ENCODE results near the gene NFE2L1.

Gene NFE2L1

GRCh38 chr17:48046296-48046695 lies 1.9 kb upstream of the NFE2L1 start:
- Histone ChIP-seq H3K36me3 (replicated peaks; ENCODE audit: insufficient read depth, low read length) (no peaks in the 10 kb centered on the region), H3K9me2 (replicated peaks; ENCODE audit: insufficient read depth, low read length) (no peaks in the 10 kb centered on the region), H2AFZ (ENCODE audit: low read length) (no peak overlapping the region), H3K27me3 (replicated peaks; ENCODE audit: insufficient read depth, low read length) (no peaks in the 10 kb centered on the region), H3K4me2 (ENCODE audit: low read depth, low read length) (peak overlapping the region; percentile 87), H3K79me2 (ENCODE audit: low read length) (peaks cover 40% of the 10 kb centered on the region), H3K4me1 (ENCODE audit: low read length) (peaks cover 19% of the 10 kb centered on the region), H3K9ac (ENCODE audit: low read length) (no peak overlapping the region), H3K27ac (ENCODE audit: low read length) (no peak overlapping the region), H3F3A (ENCODE audit: insufficient read depth, low read length) (peaks cover 14% of the 10 kb centered on the region), H4K20me1 (ENCODE audit: insufficient read depth, low read length) (no peaks in the 10 kb centered on the region), H3K4me3 (ENCODE audit: low read length) (0 out of 2 replicates have a peak overlapping the region, but pooled peaks have one; percentile 88), H3K9me3 (replicated peaks; ENCODE audit: insufficient read depth, low read length) (no peaks in the 10 kb centered on the region)
- DNase-seq, result no peak
- TF ChIP-seq EZH2phosphoT487 (IDR thresholded peaks at IDR 0.05; ENCODE audit: low read length) (no peak), EZH2 (optimal IDR thresholded peaks at IDR 0.05; ENCODE audit: low read depth, low read length) (no peak), CTCF (IDR thresholded peaks at IDR 0.05; ENCODE audit: low read length) (no peak)

- H3K9me2 ChIP-seq (replicated peaks; ENCODE audit: insufficient read depth, low read length), result no peaks in the 10 kb centered on the region
- DNase-seq, result peak; percentile 8
- H3K4me2 ChIP-seq (ENCODE audit: low read depth, low read length), result peak overlapping the region; percentile 87
- TF ChIP-seq EZH2 (optimal IDR thresholded peaks at IDR 0.05; ENCODE audit: low read depth, low read length) (no peak), CTCF (IDR thresholded peaks at IDR 0.05; ENCODE audit: low read length) (no peak), EZH2phosphoT487 (IDR thresholded peaks at IDR 0.05; ENCODE audit: low read length) (no peak)
- peaks cover 18% of the 10 kb centered on the region for H3F3A ChIP-seq (ENCODE audit: insufficient read depth, low read length)
- peak overlapping the region; percentile 93 for H3K9ac ChIP-seq (ENCODE audit: low read length)
- no peaks in the 10 kb centered on the region for H3K9me3 ChIP-seq (replicated peaks; ENCODE audit: insufficient read depth, low read length)
- no peaks in the 10 kb centered on the region for H4K20me1 ChIP-seq (ENCODE audit: insufficient read depth, low read length)
- no peaks in the 10 kb centered on the region for H3K36me3 ChIP-seq (replicated peaks; ENCODE audit: insufficient read depth, low read length)
- peak overlapping the region; percentile 88 for H3K4me3 ChIP-seq (ENCODE audit: low read length)
- H2AFZ ChIP-seq (ENCODE audit: low read length), result peak overlapping the region; percentile 57
- H3K27ac ChIP-seq (ENCODE audit: low read length), result peak overlapping the region; percentile 83
- peaks cover 27% of the 10 kb centered on the region for H3K4me1 ChIP-seq (ENCODE audit: low read length)
- peaks cover 49% of the 10 kb centered on the region for H3K79me2 ChIP-seq (ENCODE audit: low read length)
- H3K27me3 ChIP-seq (replicated peaks; ENCODE audit: insufficient read depth, low read length), result no peaks in the 10 kb centered on the region
Measured at GRCh38 chr17:48047113-48047740, 932 bp upstream of the NFE2L1 start.

GRCh38 chr17:48048384-48049126 lies 396 bp downstream of the NFE2L1 start:
- H3K27me3 ChIP-seq (replicated peaks; ENCODE audit: insufficient read depth, low read length), result no peaks in the 10 kb centered on the region
- H3K9ac ChIP-seq (ENCODE audit: low read length), result peak overlapping the region; percentile 93
- peaks cover 18% of the 10 kb centered on the region for H3F3A ChIP-seq (ENCODE audit: insufficient read depth, low read length)
- peaks cover 40% of the 10 kb centered on the region for H3K4me1 ChIP-seq (ENCODE audit: low read length)
- H2AFZ ChIP-seq (ENCODE audit: low read length), result peak overlapping the region; percentile 65
- no peaks in the 10 kb centered on the region for H3K9me2 ChIP-seq (replicated peaks; ENCODE audit: insufficient read depth, low read length)
- H3K36me3 ChIP-seq (replicated peaks; ENCODE audit: insufficient read depth, low read length), result peaks cover 3% of the 10 kb centered on the region; the same call in 1 of the 2 replicates
- H3K79me2 ChIP-seq (ENCODE audit: low read length), result peaks cover 63% of the 10 kb centered on the region
- H4K20me1 ChIP-seq (ENCODE audit: insufficient read depth, low read length), result no peaks in the 10 kb centered on the region
- no peak for TF ChIP-seq EZH2phosphoT487 (IDR thresholded peaks at IDR 0.05; ENCODE audit: low read length)
- TF ChIP-seq CTCF (IDR thresholded peaks at IDR 0.05; ENCODE audit: low read length), result 0 out of 2 replicates have a peak, but pooled peaks have one; percentile 3
- peak; percentile 82 for DNase-seq
- peak overlapping the region; percentile 94 for H3K4me3 ChIP-seq (ENCODE audit: low read length)
- no peaks in the 10 kb centered on the region for H3K9me3 ChIP-seq (replicated peaks; ENCODE audit: insufficient read depth, low read length)
- peak overlapping the region; percentile 83 for H3K27ac ChIP-seq (ENCODE audit: low read length)
- H3K4me2 ChIP-seq (ENCODE audit: low read depth, low read length), result peak overlapping the region; percentile 80
